Hepatocyte (in vitro differentiated cells): ENCODE measurements around the gene ZAP70. TPM values are rescaled to one million over a fixed set of nuclear protein-coding genes. Genes with fewer than 3 reads are reported as not detected.

Experiments used
- DNase-seq: peaks from one replicate; pipeline ENCODE4 v3.0.0-alpha.2; 2016; ENCODE audit warnings: low spot score
- H2AFZ ChIP-seq: fragments of 200-600 bp; sonication (generic); 2 replicates; pipeline ENCODE4 v1.6.0; 2016; ENCODE audit warnings: antibody characterized with exemption, mild to moderate bottlenecking
- H3K27ac ChIP-seq: fragments of 200-600 bp; sonication (generic); 2 replicates; pipeline ENCODE4 v1.5.1; 2016; ENCODE audit warnings: mild to moderate bottlenecking
- H3K27me3 ChIP-seq: fragments of 200-600 bp; sonication (generic); 2 replicates; pipeline ENCODE4 v1.6.1; 2016
- H3K36me3 ChIP-seq: fragments of 200-600 bp; sonication (generic); replicated peaks from 2 replicates; pipeline ENCODE4 v1.5.1; 2016; ENCODE audit warnings: low read depth; ENCODE audit not compliant: insufficient read depth
- H3K4me1 ChIP-seq: fragments of 200-600 bp; sonication (generic); 2 replicates; pipeline ENCODE4 v1.5.1; 2016; ENCODE audit warnings: mild to moderate bottlenecking, moderate library complexity; ENCODE audit not compliant: insufficient read depth
- H3K4me2 ChIP-seq: fragments of 200-600 bp; sonication (generic); 2 replicates; pipeline ENCODE4 v1.6.0; 2016
- H3K4me3 ChIP-seq: fragments of 200-600 bp; sonication (generic); 2 replicates; pipeline ENCODE4 v1.5.1; 2016; ENCODE audit warnings: mild to moderate bottlenecking
- H3K79me2 ChIP-seq: fragments of 200-600 bp; sonication (generic); 2 replicates; pipeline ENCODE4 v1.6.0; 2017; ENCODE audit warnings: mild to moderate bottlenecking
- H3K9me2 ChIP-seq: fragments of 200-600 bp; sonication (generic); replicated peaks from 2 replicates; pipeline ENCODE4 v1.6.0; 2017; ENCODE audit warnings: mild to moderate bottlenecking; ENCODE audit not compliant: insufficient read depth
- H3K9me3 ChIP-seq: fragments of 200-600 bp; sonication (generic); 2 replicates; pipeline ENCODE4 v1.5.1; 2016; ENCODE audit warnings: low read depth, mild to moderate bottlenecking
- H4K20me1 ChIP-seq: fragments of 200-600 bp; sonication (generic); 2 replicates; pipeline ENCODE4 v1.6.0; 2016; ENCODE audit warnings: mild to moderate bottlenecking; ENCODE audit not compliant: insufficient read depth, poor library complexity, severe bottlenecking
- EZH2 ChIP-seq: fragments of 200-600 bp; sonication (generic); IDR thresholded peaks from 2 replicates; pipeline ENCODE4 v1.6.1; 2016; ENCODE audit warnings: antibody characterized with exemption, mild to moderate bottlenecking, borderline replicate concordance
- EZH2phosphoT487 ChIP-seq: fragments of 200-600 bp; sonication (generic); IDR thresholded peaks from one replicate; pipeline ENCODE4 v1.6.1; 2018; ENCODE audit warnings: antibody characterized with exemption, mild to moderate bottlenecking, low read depth, moderate library complexity; ENCODE audit not compliant: unreplicated experiment, severe bottlenecking
- WGBS: methylation state at CpG from one replicate; pipeline ENCODE4 v1.1.6; 2016; ENCODE audit warnings: low lambda C conversion rate; ENCODE audit errors: missing lambda C conversion rate; 5-methylcytosine and 5-hydroxymethylcytosine counted together
- polyA plus RNA-seq: library from polyadenylated mRNA; unstranded; fragments of >200 nt; fragmentation: Nextera tagmentation; extraction: Ambion mirVana; gene quantifications from 2 replicates; pipeline ENCODE4 v1.2.1, GENCODE V29; 2016
- total RNA-seq: library from RNA; depleted of rRNA; stranded (reverse); fragments of >200 nt; gene quantifications from 2 replicates; pipeline ENCODE4 v1.2.3, GENCODE V29; 2014
- TF ChIP-seq, protein P1 (sequence below): fragments of 200-600 bp; sonication (generic); IDR thresholded peaks from 2 replicates; pipeline ENCODE4 v1.5.1; 2016; ENCODE audit warnings: antibody characterized with exemption, mild to moderate bottlenecking; ENCODE audit not compliant: poor library complexity

ZAP70 gene
- total and polyA plus RNA-seq, 2 experiments from 2014 or later, result 0.80 to 1.5 TPM

DNA sequence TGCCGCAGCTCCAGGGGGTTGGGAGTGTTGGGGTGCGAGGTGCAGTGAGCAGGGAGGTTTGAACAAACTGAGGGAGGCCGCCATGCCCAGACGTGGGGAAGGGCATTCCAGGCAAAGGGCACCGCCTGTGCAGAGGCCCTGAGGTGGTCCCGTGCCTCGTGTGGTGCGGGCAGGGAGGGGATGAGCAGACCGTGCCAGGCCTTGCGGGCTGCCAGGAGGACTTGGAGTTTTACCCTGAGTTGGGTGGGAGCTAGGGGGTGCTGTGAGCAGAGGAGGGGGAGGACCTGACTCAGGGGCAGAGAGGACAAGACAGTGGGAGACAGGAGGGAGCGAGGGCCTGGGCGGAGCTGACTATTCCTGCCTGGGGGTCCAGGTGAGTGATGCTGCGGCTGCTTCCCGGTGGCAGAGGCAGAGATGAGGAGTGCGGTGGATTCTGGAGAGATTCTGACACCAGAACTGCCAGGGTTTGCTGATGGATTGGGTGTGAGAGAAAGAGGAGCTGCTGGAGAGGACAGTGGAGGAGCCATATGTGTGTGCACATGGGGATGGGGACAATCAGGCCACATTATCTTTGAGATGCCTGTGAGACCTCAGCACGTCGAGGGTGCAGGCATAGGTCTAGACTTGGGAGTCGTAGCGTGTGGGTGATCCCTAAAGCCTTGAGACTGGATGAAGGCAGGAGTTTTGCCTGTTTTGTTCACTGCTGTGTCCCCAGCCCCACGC lies 23.4 kb downstream of the ZAP70 start:
- H3K27ac ChIP-seq, result no peak overlapping the region

DNA sequence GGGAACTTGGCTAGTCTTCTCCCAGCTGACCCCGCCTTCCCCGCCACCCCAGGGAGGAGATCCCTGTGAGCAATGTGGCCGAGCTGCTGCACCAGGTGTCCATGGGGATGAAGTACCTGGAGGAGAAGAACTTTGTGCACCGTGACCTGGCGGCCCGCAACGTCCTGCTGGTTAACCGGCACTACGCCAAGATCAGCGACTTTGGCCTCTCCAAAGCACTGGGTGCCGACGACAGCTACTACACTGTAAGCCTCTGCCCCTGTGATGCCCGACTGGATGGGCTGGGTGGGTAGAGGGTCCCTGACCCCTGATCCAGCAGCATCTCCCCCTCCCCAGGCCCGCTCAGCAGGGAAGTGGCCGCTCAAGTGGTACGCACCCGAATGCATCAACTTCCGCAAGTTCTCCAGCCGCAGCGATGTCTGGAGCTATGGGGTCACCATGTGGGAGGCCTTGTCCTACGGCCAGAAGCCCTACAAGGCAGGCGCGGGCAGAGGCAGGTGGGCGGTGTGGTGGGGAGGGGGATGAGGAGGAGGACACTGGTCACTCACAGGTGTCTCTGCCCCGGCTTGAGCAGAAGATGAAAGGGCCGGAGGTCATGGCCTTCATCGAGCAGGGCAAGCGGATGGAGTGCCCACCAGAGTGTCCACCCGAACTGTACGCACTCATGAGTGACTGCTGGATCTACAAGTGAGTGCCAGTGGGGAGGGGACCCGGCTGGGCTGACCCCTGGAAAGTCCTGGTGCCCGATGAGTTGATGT lies 24.2 kb downstream of the ZAP70 start:
- Histone ChIP-seq H3K79me2 (no peaks in the 10 kb centered on the region), H3K4me2 (no peak overlapping the region), H3K36me3 (no peaks in the 10 kb centered on the region), H4K20me1 (no peaks in the 10 kb centered on the region), H3K27ac (no peak overlapping the region), H3K4me1 (no peaks in the 10 kb centered on the region), H2AFZ (no peak overlapping the region), H3K9me3 (no peaks in the 10 kb centered on the region), H3K9me2 (no peaks in the 10 kb centered on the region), H3K27me3 (no peaks in the 10 kb centered on the region), H3K4me3 (no peak overlapping the region)
- no peak for DNase-seq
- TF ChIP-seq, protein P1, sequence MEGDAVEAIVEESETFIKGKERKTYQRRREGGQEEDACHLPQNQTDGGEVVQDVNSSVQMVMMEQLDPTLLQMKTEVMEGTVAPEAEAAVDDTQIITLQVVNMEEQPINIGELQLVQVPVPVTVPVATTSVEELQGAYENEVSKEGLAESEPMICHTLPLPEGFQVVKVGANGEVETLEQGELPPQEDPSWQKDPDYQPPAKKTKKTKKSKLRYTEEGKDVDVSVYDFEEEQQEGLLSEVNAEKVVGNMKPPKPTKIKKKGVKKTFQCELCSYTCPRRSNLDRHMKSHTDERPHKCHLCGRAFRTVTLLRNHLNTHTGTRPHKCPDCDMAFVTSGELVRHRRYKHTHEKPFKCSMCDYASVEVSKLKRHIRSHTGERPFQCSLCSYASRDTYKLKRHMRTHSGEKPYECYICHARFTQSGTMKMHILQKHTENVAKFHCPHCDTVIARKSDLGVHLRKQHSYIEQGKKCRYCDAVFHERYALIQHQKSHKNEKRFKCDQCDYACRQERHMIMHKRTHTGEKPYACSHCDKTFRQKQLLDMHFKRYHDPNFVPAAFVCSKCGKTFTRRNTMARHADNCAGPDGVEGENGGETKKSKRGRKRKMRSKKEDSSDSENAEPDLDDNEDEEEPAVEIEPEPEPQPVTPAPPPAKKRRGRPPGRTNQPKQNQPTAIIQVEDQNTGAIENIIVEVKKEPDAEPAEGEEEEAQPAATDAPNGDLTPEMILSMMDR, result no peak
- TF ChIP-seq EZH2phosphoT487 (no peak), EZH2 (no peak)
- 94% methylated on average over 32 of the region's 32 CpGs for WGBS

More for the DNA sequence above, 23.4 kb downstream of the ZAP70 start:
- H3K4me3 ChIP-seq, result no peak overlapping the region
- H3K4me2 ChIP-seq, result no peak overlapping the region
- H3K79me2 ChIP-seq, result no peaks in the 10 kb centered on the region
- no peaks in the 10 kb centered on the region for H3K36me3 ChIP-seq
- no peaks in the 10 kb centered on the region for H3K9me3 ChIP-seq
- TF ChIP-seq, protein P1, result no peak
- no peak for TF ChIP-seq EZH2phosphoT487
- TF ChIP-seq EZH2, result no peak
- no peaks in the 10 kb centered on the region for H3K4me1 ChIP-seq
- H3K27me3 ChIP-seq, result no peaks in the 10 kb centered on the region
- H3K9me2 ChIP-seq, result no peaks in the 10 kb centered on the region
- 88% methylated on average over 18 of the region's 20 CpGs for WGBS
- no peak overlapping the region for H2AFZ ChIP-seq
- DNase-seq, result no peak
- no peaks in the 10 kb centered on the region for H4K20me1 ChIP-seq

DNA sequence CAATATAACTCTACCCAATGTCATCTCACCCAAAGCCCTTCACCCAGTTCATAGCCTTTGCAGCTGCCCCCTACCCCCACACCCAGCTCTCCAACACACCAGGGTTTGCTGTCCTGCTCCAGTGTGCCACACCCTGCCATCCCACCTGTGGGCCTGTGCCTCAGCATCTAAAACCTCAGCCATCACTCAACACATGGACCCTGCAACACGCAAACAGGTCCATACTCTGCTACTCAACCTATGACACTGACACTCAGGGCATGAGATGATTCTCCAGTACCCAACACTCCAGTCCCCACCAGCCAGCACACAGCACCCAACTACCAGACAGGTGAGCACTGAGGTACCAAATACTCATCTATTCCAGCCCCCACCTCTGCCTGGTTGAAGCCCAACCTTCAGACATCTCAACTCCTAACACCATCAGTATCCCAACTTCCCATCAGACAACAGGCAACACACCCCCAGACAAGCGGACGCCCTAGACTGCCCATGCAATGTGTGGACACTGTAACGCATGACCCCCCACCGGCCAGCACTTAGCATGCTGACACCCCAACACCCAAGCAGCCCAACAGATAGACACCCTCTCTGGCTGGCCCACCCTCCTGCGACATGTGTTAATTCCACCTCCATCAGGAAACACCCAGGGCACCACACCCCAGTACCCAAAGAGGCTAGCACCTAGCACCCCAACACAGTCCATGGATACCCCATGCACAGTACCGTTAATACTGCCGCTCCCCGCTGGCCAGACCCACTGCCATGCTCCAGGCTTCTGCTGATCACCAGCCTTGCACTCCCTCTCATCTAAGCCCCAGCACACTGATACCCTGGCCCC lies 25.0 kb downstream of the ZAP70 start:
- no peak for DNase-seq
- Histone ChIP-seq H2AFZ (no peak overlapping the region), H3K27me3 (no peaks in the 10 kb centered on the region), H3K27ac (no peak overlapping the region), H3K79me2 (no peaks in the 10 kb centered on the region), H4K20me1 (no peaks in the 10 kb centered on the region), H3K4me3 (no peak overlapping the region), H3K36me3 (no peaks in the 10 kb centered on the region), H3K4me1 (no peaks in the 10 kb centered on the region), H3K4me2 (no peak overlapping the region), H3K9me2 (no peaks in the 10 kb centered on the region), H3K9me3 (no peaks in the 10 kb centered on the region)
- TF ChIP-seq EZH2, result no peak
- TF ChIP-seq, protein P1, result no peak
- TF ChIP-seq EZH2phosphoT487, result no peak
- 95% methylated on average over 9 of the region's 9 CpGs for WGBS
